ENCODE results near the gene PLCL1.

GRCh38 chr2:198084156-198084555 lies 279.8 kb downstream of the PLCL1 start:
- TF ChIP-seq CTCF (IDR thresholded peaks at IDR 0.05; ENCODE audit: low read length) (no peak), EZH2 (optimal IDR thresholded peaks at IDR 0.05; ENCODE audit: low read depth, low read length) (no peak), EZH2phosphoT487 (IDR thresholded peaks at IDR 0.05; ENCODE audit: low read length) (no peak)
